Renal cortex interstitium (tissue), 11 donors: ENCODE measurements around the gene SUPV3L1. TPM values are rescaled to one million over a fixed set of nuclear protein-coding genes. Genes with fewer than 3 reads are reported as not detected.
"Not testable (repeated sequence)": the region's sequence is repeated elsewhere in the genome, so short reads cannot be mapped to it uniquely, and the experiment has no call there.

Experiments
- DNase-seq, 11 donors: peaks; one replicate each; pipeline ENCODE4 v3.0.0-alpha.2; 2013; ENCODE audit warnings: low read depth in 9 of 11, low spot score in 4 of 11; ENCODE audit errors: extremely low read depth in 1 of 11
- polyA plus RNA-seq, 3 donors: library from polyadenylated mRNA; unstranded; fragments of 120-200 nt; gene quantifications; one replicate each; pipeline ENCODE4 v1.2.1, GENCODE V29; 2013; ENCODE audit not compliant: insufficient read length in 3 of 3

SUPV3L1 gene
- polyA plus RNA-seq, 3 donors: 38.1 to 47.4 (median 43.3) TPM

DNA sequence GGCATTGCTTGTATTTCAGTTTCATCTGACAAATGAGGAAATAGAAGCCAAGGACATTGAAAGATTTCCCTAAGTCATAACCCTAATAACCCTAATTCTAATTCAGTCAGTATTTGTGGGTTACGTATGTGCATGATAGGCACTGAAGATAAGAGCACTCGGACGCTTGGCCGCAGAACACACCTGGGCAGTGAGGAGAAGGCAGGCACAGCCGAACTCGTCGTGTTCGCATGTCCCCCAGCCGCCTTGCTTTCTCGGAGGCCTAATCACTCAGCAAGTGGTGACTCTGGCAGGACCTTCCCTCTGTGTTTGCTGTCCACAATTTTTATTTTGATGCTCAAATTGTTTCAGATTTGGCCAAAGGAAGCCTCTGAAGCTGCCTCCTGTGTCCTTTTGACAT is 63.8 kb downstream of the SUPV3L1 start:
- DNase-seq: no peak

DNA sequence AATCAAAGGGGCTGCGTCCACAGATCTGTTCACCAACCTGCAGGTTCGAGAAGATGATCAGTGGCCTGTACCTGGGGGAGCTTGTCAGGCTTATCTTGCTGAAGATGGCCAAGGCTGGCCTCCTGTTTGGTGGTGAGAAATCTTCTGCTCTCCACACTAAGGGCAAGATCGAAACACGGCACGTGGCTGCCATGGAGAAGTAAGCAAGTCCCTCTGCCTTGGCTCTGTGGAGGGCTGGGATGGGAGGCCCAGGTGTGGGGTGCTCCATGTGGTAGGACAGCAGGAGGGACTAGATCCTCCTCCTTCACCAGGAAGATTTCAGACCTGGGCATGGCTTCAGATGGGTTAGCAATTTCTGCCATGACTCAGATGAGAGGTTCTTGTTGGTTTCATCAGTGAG is 66.0 kb downstream of the SUPV3L1 start:
- no peak for DNase-seq

DNA sequence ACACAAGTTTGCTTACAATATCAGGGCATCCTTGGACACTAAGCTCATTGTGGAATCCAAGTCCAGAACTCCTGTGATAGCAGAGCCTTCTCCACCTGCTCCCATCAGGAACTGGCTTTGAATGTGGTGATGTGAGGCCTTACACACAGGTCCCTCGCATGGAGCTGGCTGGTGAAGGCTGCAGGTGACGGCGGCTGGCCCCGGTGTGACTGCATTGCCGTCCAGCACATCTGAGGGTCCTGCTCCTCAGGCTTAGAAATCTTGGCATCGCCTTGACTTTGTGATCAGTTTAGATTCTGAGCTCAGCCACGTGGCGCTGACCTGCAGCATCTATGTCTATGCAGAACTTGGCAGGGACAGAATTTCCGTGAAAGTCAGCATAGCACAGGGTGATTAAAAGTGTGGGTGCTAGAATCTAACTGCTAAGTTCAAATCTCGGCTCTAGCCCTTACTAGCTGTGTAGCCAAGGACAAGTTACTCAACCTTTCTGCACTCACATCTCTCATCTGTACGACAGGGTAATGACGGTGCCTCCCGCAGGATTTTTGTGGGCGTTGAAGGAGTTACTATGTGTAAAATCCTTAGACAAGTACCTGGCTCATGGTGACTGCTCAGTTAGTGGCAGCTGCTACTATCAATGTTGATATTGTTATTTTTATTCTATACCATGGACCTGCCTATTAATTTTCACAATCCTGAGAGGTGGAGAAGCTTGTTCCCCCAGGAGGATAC is 66.7 kb downstream of the SUPV3L1 start:
- DNase-seq: no peak

DNA sequence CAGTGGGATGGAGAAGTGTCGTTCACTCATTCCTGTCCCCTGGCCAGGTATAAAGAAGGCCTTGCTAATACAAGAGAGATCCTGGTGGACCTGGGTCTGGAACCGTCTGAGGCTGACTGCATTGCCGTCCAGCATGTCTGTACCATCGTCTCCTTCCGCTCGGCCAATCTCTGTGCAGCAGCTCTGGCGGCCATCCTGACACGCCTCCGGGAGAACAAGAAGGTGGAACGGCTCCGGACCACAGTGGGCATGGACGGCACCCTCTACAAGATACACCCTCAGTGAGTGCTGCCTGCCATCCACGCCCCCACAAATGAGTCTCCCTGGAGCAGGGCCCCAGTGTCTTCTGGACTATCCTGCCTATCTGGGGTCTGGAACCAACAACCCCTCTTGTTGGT is 67.3 kb downstream of the SUPV3L1 start:
- no peak for DNase-seq

DNA sequence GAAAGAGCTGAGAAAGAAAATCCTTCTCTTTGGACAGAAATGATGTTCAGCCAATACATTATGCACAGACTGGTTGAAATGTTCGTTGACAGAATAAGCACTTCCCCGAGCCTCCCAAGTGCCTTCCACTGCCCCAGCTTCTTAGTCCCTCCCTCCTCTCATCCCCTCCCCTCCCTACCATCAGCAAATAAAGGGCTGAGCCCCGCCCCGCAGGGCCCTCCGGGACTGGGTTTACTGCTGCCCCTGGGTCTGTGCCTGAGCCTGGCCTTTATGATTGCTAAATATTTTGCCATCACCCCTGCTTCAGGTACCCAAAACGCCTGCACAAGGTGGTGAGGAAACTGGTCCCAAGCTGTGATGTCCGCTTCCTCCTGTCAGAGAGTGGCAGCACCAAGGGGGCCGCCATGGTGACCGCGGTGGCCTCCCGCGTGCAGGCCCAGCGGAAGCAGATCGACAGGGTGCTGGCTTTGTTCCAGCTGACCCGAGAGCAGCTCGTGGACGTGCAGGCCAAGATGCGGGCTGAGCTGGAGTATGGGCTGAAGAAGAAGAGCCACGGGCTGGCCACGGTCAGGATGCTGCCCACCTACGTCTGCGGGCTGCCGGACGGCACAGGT is 68.2 kb downstream of the SUPV3L1 start:
- no peak for DNase-seq

DNA sequence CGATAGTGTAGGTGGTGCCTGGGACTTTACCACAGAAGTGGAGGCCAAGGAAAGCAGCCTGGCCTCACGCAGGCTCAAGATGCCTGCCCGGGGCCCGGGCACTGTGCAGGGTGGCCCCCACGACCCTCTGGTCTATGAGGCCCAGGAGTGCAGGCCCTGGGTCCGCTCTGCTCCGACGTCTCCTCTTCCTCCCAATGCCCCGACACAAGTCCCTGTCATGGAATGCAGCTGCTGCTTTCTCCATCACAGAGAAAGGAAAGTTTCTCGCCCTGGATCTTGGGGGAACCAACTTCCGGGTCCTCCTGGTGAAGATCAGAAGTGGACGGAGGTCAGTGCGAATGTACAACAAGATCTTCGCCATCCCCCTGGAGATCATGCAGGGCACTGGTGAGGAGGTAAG is 70.0 kb downstream of the SUPV3L1 start:
- DNase-seq: no peak

DNA sequence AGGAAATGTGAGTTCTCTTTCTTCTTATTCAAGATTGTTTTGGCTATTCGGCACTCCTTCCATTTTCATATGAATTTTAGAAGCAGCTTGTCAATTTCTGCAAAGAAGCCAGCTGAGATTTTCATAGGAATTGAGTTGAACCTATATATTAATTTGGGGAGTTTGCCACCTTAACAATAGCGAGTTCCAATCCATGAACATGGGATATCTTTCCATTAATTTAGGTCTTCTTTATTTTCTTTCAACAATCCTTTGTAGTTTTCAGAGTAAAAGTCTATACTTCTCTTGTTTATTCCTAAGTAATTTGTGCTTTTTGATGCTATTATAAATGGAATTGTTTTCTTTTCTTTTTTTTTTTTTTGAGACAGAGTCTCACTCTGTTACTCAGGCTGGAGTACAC is 71.4 kb downstream of the SUPV3L1 start:
- not testable (repeated sequence) for DNase-seq

DNA sequence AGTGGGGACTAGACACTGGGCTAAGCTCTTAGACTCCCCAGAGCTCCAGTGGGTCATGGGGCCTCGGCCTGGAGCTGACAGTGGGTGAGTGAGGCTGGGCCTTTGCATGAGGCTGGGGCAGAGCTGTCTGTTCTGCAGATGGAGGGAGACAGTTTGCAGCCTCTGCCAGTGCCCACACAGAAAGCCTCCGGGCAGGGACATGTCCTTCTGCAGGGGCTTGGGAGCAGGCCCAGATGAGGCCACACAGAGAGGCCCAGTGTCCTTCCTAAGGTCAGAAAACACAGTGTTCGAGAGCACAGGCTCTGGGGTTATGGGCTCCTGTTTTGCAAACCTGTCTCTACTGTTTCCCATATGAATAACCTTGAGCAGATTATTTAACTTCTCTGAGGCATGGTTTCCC is 73.1 kb downstream of the SUPV3L1 start:
- DNase-seq: no peak

DNA sequence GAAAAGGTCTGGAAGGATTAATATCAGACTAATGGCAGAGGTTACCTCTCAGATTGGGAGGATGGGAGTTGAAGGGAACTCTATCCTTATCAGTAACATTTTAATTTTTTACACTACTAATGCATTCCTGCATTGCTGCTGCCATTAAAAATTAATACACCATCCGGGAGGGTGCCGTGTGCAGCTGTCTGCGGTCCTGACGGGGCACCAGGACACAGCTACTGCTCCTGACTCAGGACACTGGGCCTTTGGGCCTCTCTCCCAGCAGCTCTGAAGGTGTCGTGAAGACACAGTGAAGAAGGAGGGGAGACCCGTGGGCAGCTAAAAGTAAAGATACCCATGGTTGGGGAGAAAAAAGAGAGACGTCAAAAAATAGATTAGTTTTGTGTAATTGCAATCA is 74.8 kb downstream of the SUPV3L1 start:
- DNase-seq: no peak

Other genes starting within 250 kb of the SUPV3L1 start
- gene DDX21, start 224.1 kb upstream of the SUPV3L1 start, polyA plus RNA-seq: 10 to 100 TPM; 51.7 to 63.8 (median 63.6) TPM
- gene KIFBP, start 191.4 kb upstream of the SUPV3L1 start, polyA plus RNA-seq: 10 to 100 TPM; 32.7 to 36.5 (median 34.7) TPM
- gene SRGN, start 92.1 kb upstream of the SUPV3L1 start, polyA plus RNA-seq: 10 to 100 TPM; 14.4 to 26.8 (median 20.1) TPM
- 100 to 1,000 TPM in 1 of 3 donors, 10 to 100 TPM in 2; 75.9 to 101 (median 81.1) TPM for gene VPS26A, start 56.1 kb upstream of the SUPV3L1 start, polyA plus RNA-seq
- 10 to 100 TPM; 15.3 to 34.1 (median 15.6) TPM for gene HKDC1, start 40.1 kb downstream of the SUPV3L1 start, polyA plus RNA-seq
- 10 to 100 TPM; 49.7 to 58.3 (median 53.4) TPM for gene HK1, start 98.3 kb downstream of the SUPV3L1 start, polyA plus RNA-seq
- under 1 TPM in 2 of 3 donors, not detected in 1; 0.18 to 0.47 TPM for gene TACR2, start 236.7 kb downstream of the SUPV3L1 start, polyA plus RNA-seq